ENCODE results near the gene R3HCC1L.

- TF ChIP-seq CTCF (conservative IDR thresholded peaks at IDR 0.05; ENCODE audit: low read length) (no peak), EZH2phosphoT487 (IDR thresholded peaks at IDR 0.05; ENCODE audit: borderline replicate concordance) (no peak)
Observed at GRCh38 chr10:98098247-98098646, 36.2 kb upstream of the R3HCC1L start.
